A549 (cell line): ENCODE results near the gene DGCR2. TPM values are rescaled to one million over a fixed set of nuclear protein-coding genes. Genes with fewer than 3 reads are reported as not detected.

ENCODE experiments used
- ATAC-seq, 2 experiments: fragments of 200-7000 bp in 1 of 2; fragments of >200 bp in 1 of 2; cut with Nextera tagmentation in 1 of 2; cut with Tn5 transposase in 1 of 2; 3 replicates each; pipeline versions ENCODE4 v1.8.0 to v1.9.1; 2018 to 2020; ENCODE audit warnings: mild to moderate bottlenecking in 1 of 2, moderate library complexity in 1 of 2
- CTCF ChIA-PET: fragments of 300-600 bp; sonication (Branson Sonifier 250); formaldehyde crosslinking; extraction: SDS; loops from one replicate; lab custom pipeline; 2021; ENCODE audit warnings: antibody characterized with exemption, inconsistent platforms; lab: Yijun Ruan, JAX
- POLR2A ChIA-PET: fragments of 350-600 bp; formaldehyde crosslinking; extraction: SDS; loops from one replicate; lab custom pipeline; 2021; ENCODE audit warnings: antibody characterized with exemption, inconsistent platforms; lab: Yijun Ruan, JAX
- DNase-seq, 2 experiments: peaks; one replicate each; pipeline versions ENCODE4 v3.0.0 to v3.0.0-alpha.2; 2011 to 2016; ENCODE audit warnings: low read depth in 1 of 2, low spot score in 1 of 2
- FAIRE-seq: peaks from 2 replicates; lab custom pipeline; 2011; peaks lifted over from hg19 to GRCh38; lab: Jason Lieb, UNC
- H3K27ac ChIP-seq, 2 experiments: fragments of >200 bp; sonication (Bioruptor Twin); formaldehyde crosslinking; 3 replicates each; pipeline ENCODE4 v1.5.1; 2016 to 2017
- H3K4me1 ChIP-seq: fragments of >200 bp; sonication (Bioruptor Twin); formaldehyde crosslinking; 3 replicates; pipeline ENCODE4 v1.6.1; 2016
- H3K4me2 ChIP-seq: fragments of >200 bp; sonication (Bioruptor Twin); formaldehyde crosslinking; 3 replicates; pipeline ENCODE4 v1.6.1; 2016
- H3K4me3 ChIP-seq: fragments of >200 bp; sonication (Bioruptor Twin); formaldehyde crosslinking; 3 replicates; pipeline ENCODE4 v1.5.1; 2016
- H3K9me3 ChIP-seq: fragments of >200 bp; sonication (Bioruptor Twin); formaldehyde crosslinking; 3 replicates; pipeline ENCODE4 v1.6.1; 2016
- BHLHE40 ChIP-seq: IDR thresholded peaks from 2 replicates; pipeline ENCODE4 v1.6.1; 2012; ENCODE audit warnings: low read depth, low read length, inconsistent platforms
- CBX2 ChIP-seq: fragments of 200-600 bp; sonication (generic); IDR thresholded peaks from 2 replicates; pipeline ENCODE4 v1.6.1; 2016; ENCODE audit warnings: low read depth, mild to moderate bottlenecking, borderline replicate concordance
- CBX8 ChIP-seq: fragments of 200-600 bp; sonication (generic); IDR thresholded peaks from 2 replicates; pipeline ENCODE4 v1.6.1; 2016
- CEBPB ChIP-seq, 2 experiments: fragments of >200 bp in 1 of 2; sonication (Bioruptor Twin) in 1 of 2; formaldehyde crosslinking in 1 of 2; IDR thresholded peaks; 2 replicates each; pipeline ENCODE4 v1.6.1; 2012 to 2016
- CHD2 ChIP-seq: fragments of 150-350 bp; IDR thresholded peaks from 2 replicates; pipeline ENCODE4 v1.6.1; 2014; ENCODE audit warnings: low read length; ENCODE audit not compliant: partially characterized antibody
- CHD4 ChIP-seq: fragments of 200-600 bp; sonication (generic); IDR thresholded peaks from 2 replicates; pipeline ENCODE4 v1.6.1; 2016; ENCODE audit warnings: antibody characterized with exemption, mild to moderate bottlenecking, borderline replicate concordance
- EHF ChIP-seq: fragments of 250-450 bp; sonication (Bioruptor Pico); IDR thresholded peaks from 2 replicates; pipeline ENCODE4 v1.5.0; 2020; ENCODE audit warnings: mild to moderate bottlenecking
- EHMT2 ChIP-seq: fragments of 200-600 bp; sonication (generic); IDR thresholded peaks from 2 replicates; pipeline ENCODE4 v1.6.1; 2016; ENCODE audit warnings: antibody characterized with exemption, low read depth, mild to moderate bottlenecking, moderate library complexity
- ESRRA ChIP-seq: fragments of 150-350 bp; IDR thresholded peaks from 2 replicates; pipeline ENCODE4 v1.6.1; 2014; ENCODE audit warnings: mild to moderate bottlenecking, low read length, borderline replicate concordance
- FOSB ChIP-seq: fragments of 250-450 bp; sonication (Bioruptor Pico); IDR thresholded peaks from 2 replicates; pipeline ENCODE4 v1.5.0; 2020; ENCODE audit warnings: mild to moderate bottlenecking, moderate library complexity
- FOSL2 ChIP-seq, 2 experiments: fragments of 450-650 bp in 1 of 2; fragments of >200 bp in 1 of 2; sonication (Bioruptor Twin) in 1 of 2; formaldehyde crosslinking; IDR thresholded peaks; 2 replicates each; pipeline versions ENCODE4 v1.5.0 to v1.6.1; 2016 to 2020; ENCODE audit warnings: mild to moderate bottlenecking in 1 of 2, moderate library complexity in 1 of 2
- FOXS1 ChIP-seq: fragments of 250-450 bp; sonication (Bioruptor Pico); IDR thresholded peaks from 2 replicates; pipeline ENCODE4 v1.5.0; 2020; ENCODE audit warnings: mild to moderate bottlenecking, moderate library complexity
- HDAC2 ChIP-seq: fragments of 200-600 bp; sonication (generic); IDR thresholded peaks from 2 replicates; pipeline ENCODE4 v1.6.1; 2016
- HOXB13 ChIP-seq: fragments of 250-450 bp; sonication (Bioruptor Pico); IDR thresholded peaks from 2 replicates; pipeline ENCODE4 v1.5.0; 2020; ENCODE audit warnings: low read depth, mild to moderate bottlenecking, moderate library complexity
- JUN ChIP-seq, 2 experiments: fragments of >200 bp; sonication (Bioruptor Twin); formaldehyde crosslinking; IDR thresholded peaks; 2 replicates in 1 of 2; 3 replicates in 1 of 2; pipeline ENCODE4 v1.6.1; 2016 to 2017
- JUNB ChIP-seq: fragments of >200 bp; sonication (Bioruptor Twin); formaldehyde crosslinking; IDR thresholded peaks from 2 replicates; pipeline ENCODE4 v1.6.1; 2016
- KDM1A ChIP-seq: fragments of 200-600 bp; sonication (generic); IDR thresholded peaks from 2 replicates; pipeline ENCODE4 v1.6.1; 2016; ENCODE audit warnings: low read depth, mild to moderate bottlenecking
- MAZ ChIP-seq: fragments of 150-350 bp; IDR thresholded peaks from 2 replicates; pipeline ENCODE4 v1.6.1; 2014; ENCODE audit warnings: antibody characterized with exemption, low read depth, low read length, borderline replicate concordance
- NR3C1 ChIP-seq: fragments of >200 bp; sonication (Bioruptor Twin); formaldehyde crosslinking; IDR thresholded peaks from 3 replicates; pipeline ENCODE4 v1.6.1; 2017
- PBX3 ChIP-seq: IDR thresholded peaks from 2 replicates; pipeline ENCODE4 v1.6.1; 2012
- PHF8 ChIP-seq: fragments of 200-600 bp; sonication (generic); IDR thresholded peaks from 2 replicates; pipeline ENCODE4 v1.6.1; 2016; ENCODE audit warnings: low read depth, mild to moderate bottlenecking, antibody characterized with exemption, moderate library complexity, borderline replicate concordance
- POLR2AphosphoS2 ChIP-seq: conservative IDR thresholded peaks from 2 replicates; pipeline ENCODE4 v1.6.1; 2012; ENCODE audit warnings: low read length, improper control_type of control experiment, inconsistent platforms
- RARB ChIP-seq: fragments of 250-450 bp; sonication (Bioruptor Pico); IDR thresholded peaks from 2 replicates; pipeline ENCODE4 v1.8.0; 2021; ENCODE audit warnings: mild to moderate bottlenecking, moderate library complexity
- RNF2 ChIP-seq: fragments of 200-600 bp; sonication (generic); IDR thresholded peaks from 2 replicates; pipeline ENCODE4 v1.6.1; 2016; ENCODE audit warnings: low read depth, mild to moderate bottlenecking, antibody characterized with exemption, moderate library complexity, borderline replicate concordance
- SREBF2 ChIP-seq: fragments of 450-650 bp; IDR thresholded peaks from 2 replicates; pipeline ENCODE4 v1.6.1; 2014; ENCODE audit warnings: mild to moderate bottlenecking, moderate library complexity
- TFCP2L1 ChIP-seq: fragments of 250-450 bp; sonication (Bioruptor Pico); IDR thresholded peaks from 2 replicates; pipeline ENCODE4 v1.5.0; 2021; ENCODE audit warnings: mild to moderate bottlenecking
- TP53 ChIP-seq: fragments of 250-450 bp; sonication (Bioruptor Pico); IDR thresholded peaks from 2 replicates; pipeline ENCODE4 v1.5.0; 2021; ENCODE audit warnings: mild to moderate bottlenecking, moderate library complexity
- ZFP36 ChIP-seq: fragments of 450-650 bp; IDR thresholded peaks from 2 replicates; pipeline ENCODE4 v1.6.1; 2014; ENCODE audit warnings: borderline replicate concordance; ENCODE audit not compliant: partially characterized antibody
- WGBS: methylation state at CpG from one replicate; pipeline ENCODE4 v1.1.6; 2017; ENCODE audit errors: missing lambda C conversion rate; 5-methylcytosine and 5-hydroxymethylcytosine counted together
- polyA plus RNA-seq, 4 experiments: library from polyadenylated mRNA; depleted of rRNA in 3 of 4; stranded (reverse); fragments of >200 nt; fragmentation: RNase III in 1 of 4; extraction: RNeasy Plus Mini Kit Qiagen cat#74134 plus additional on column Dnase treatment in 1 of 4; gene quantifications; 2 replicates in 3 of 4; 3 replicates in 1 of 4; pipeline ENCODE4 v1.2.3, GENCODE V29; 2011 to 2017
- TF ChIP-seq, protein P1 (sequence below): fragments of >200 bp; sonication (Bioruptor Twin); formaldehyde crosslinking; IDR thresholded peaks from 3 replicates; pipeline ENCODE4 v1.6.1; 2016
- TF ChIP-seq, protein P2 (sequence below): fragments of >200 bp; sonication (Bioruptor Twin); formaldehyde crosslinking; IDR thresholded peaks from 2 replicates; pipeline ENCODE4 v1.6.1; 2016
- TF ChIP-seq, protein P3 (sequence below): fragments of >200 bp; sonication (Bioruptor Twin); formaldehyde crosslinking; IDR thresholded peaks from 3 replicates; pipeline ENCODE4 v1.5.1; 2016
- TF ChIP-seq, protein P4 (sequence below): fragments of 250-450 bp; sonication (Bioruptor Pico); IDR thresholded peaks from 2 replicates; pipeline ENCODE4 v1.5.0; 2020; ENCODE audit warnings: low read depth, mild to moderate bottlenecking, moderate library complexity

The DGCR2 gene
- polyA plus RNA-seq, 2 of the 4 experiments (the other 2 are of a cell fraction) = 10.6 to 17.9 TPM

- DNase-seq (no peak), ATAC-seq (no peak), FAIRE-seq (no peak)
- H3K9me3 ChIP-seq = no peaks in the 10 kb centered on the region
- ChIA-PET CTCF (no interaction called here), POLR2A (no interaction called here)
- H3K4me3 ChIP-seq = no peak overlapping the region
- WGBS = 95% methylated on average over 13 of the region's 15 CpGs
- no peak for TF ChIP-seq SREBF2
- TF ChIP-seq MAZ = no peak
- TF ChIP-seq NR3C1 = no peak
- no peak for TF ChIP-seq HOXB13 (CRISPR knock-in tag)
- TF ChIP-seq FOSL2 (IDR thresholded peaks at IDR 0.05) = no peak
- no peak for TF ChIP-seq FOSL2 (CRISPR knock-in tag; IDR thresholded peaks at IDR 0.05)
- no peak for TF ChIP-seq HDAC2
- TF ChIP-seq TP53 (CRISPR knock-in tag) = no peak
- TF ChIP-seq ZFP36 = no peak
- TF ChIP-seq, protein P1, sequence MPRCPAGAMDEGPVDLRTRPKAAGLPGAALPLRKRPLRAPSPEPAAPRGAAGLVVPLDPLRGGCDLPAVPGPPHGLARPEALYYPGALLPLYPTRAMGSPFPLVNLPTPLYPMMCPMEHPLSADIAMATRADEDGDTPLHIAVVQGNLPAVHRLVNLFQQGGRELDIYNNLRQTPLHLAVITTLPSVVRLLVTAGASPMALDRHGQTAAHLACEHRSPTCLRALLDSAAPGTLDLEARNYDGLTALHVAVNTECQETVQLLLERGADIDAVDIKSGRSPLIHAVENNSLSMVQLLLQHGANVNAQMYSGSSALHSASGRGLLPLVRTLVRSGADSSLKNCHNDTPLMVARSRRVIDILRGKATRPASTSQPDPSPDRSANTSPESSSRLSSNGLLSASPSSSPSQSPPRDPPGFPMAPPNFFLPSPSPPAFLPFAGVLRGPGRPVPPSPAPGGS = no peak
- TF ChIP-seq CEBPB (IDR thresholded peaks at IDR 0.05) = no peak
- TF ChIP-seq PHF8 = no peak
- TF ChIP-seq JUN (IDR thresholded peaks at IDR 0.05) = no peak
- TF ChIP-seq, protein P2, sequence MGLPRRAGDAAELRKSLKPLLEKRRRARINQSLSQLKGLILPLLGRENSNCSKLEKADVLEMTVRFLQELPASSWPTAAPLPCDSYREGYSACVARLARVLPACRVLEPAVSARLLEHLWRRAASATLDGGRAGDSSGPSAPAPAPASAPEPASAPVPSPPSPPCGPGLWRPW = no peak
- TF ChIP-seq, protein P3, sequence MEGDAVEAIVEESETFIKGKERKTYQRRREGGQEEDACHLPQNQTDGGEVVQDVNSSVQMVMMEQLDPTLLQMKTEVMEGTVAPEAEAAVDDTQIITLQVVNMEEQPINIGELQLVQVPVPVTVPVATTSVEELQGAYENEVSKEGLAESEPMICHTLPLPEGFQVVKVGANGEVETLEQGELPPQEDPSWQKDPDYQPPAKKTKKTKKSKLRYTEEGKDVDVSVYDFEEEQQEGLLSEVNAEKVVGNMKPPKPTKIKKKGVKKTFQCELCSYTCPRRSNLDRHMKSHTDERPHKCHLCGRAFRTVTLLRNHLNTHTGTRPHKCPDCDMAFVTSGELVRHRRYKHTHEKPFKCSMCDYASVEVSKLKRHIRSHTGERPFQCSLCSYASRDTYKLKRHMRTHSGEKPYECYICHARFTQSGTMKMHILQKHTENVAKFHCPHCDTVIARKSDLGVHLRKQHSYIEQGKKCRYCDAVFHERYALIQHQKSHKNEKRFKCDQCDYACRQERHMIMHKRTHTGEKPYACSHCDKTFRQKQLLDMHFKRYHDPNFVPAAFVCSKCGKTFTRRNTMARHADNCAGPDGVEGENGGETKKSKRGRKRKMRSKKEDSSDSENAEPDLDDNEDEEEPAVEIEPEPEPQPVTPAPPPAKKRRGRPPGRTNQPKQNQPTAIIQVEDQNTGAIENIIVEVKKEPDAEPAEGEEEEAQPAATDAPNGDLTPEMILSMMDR = no peak
- no peak for TF ChIP-seq CHD4
- H3K4me1 ChIP-seq = no peaks in the 10 kb centered on the region
- no peak overlapping the region for H3K4me2 ChIP-seq
- no peak overlapping the region for H3K27ac ChIP-seq
These were observed 80.5 kb downstream of the DGCR2 start for GRCh38 chr22:19041704-19042074.

DNA sequence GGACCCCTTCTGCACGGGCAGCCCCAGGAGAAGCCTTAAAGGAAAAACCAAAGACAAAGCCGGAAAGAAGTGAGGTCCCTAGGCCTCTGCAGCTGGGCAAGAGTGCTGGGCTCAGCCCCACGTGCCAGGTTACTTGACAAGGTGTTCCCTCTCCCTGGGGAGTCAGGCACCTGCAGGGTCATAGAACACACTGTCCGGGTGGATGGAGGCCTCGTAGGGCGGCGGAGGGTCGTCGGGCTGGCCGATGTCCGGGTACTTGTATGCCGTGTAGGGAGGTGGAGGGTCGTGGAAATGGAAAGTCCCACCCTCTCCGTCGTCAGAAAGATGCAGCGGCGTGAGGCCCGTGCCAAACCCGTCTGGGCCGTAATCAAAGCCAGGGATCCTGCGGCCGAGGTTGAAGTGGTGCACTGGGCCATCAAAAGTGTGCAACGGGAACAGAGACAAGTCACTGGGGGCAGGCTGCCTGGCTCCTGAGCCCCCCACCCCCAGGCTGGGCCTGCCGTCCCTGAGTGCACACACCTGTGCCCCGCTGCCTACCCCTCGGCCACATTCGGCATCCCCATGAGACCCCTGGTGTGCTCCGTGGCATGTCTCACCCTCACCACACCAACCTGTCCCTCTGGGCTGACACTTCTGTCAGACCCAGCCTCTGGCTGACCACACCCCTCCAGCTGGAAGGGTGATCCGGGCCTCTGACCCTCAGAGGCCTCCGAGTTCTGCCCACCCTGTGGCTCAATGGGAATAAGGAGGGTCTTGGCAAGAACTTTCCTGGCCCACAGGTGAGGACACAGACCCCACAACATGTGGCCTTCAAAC, 81.1 kb downstream of the DGCR2 start:
- WGBS = 88% methylated on average over 28 of the region's 30 CpGs
- ChIA-PET POLR2A (no interaction called here), CTCF (no interaction called here)
- Histone ChIP-seq H3K4me3 (no peak overlapping the region), H3K4me2 (no peak overlapping the region), H3K27ac (no peak overlapping the region), H3K9me3 (no peaks in the 10 kb centered on the region), H3K4me1 (no peaks in the 10 kb centered on the region)
- no peak for FAIRE-seq
- TF ChIP-seq, protein P4, sequence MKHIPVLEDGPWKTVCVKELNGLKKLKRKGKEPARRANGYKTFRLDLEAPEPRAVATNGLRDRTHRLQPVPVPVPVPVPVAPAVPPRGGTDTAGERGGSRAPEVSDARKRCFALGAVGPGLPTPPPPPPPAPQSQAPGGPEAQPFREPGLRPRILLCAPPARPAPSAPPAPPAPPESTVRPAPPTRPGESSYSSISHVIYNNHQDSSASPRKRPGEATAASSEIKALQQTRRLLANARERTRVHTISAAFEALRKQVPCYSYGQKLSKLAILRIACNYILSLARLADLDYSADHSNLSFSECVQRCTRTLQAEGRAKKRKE (CRISPR knock-in tag) = no peak
- no peak for TF ChIP-seq JUNB
- no peak for TF ChIP-seq RARB (CRISPR knock-in tag)
- no peak for TF ChIP-seq ESRRA
- no peak for TF ChIP-seq RNF2
- TF ChIP-seq HOXB13 (CRISPR knock-in tag) = no peak
- TF ChIP-seq PBX3 = no peak
- TF ChIP-seq HDAC2 = no peak
- no peak for TF ChIP-seq POLR2AphosphoS2
- no peak for TF ChIP-seq FOXS1 (CRISPR knock-in tag)
- no peak for TF ChIP-seq CBX8
- no peak for TF ChIP-seq EHF (CRISPR knock-in tag)
- TF ChIP-seq CBX2 = no peak
- TF ChIP-seq BHLHE40 = no peak
- no peak for TF ChIP-seq FOSB
- TF ChIP-seq, protein P1 = no peak
- no peak for TF ChIP-seq TFCP2L1
- TF ChIP-seq KDM1A = no peak
- TF ChIP-seq EHMT2 = no peak
- TF ChIP-seq CHD2 = no peak
- ATAC-seq = no peak
- DNase-seq = no peak
